ENCODE results near the gene OIT3. TPM values are rescaled to one million over a fixed set of nuclear protein-coding genes. Genes with fewer than 3 reads are reported as not detected.
"Not testable (repeated sequence)": the region's sequence is repeated elsewhere in the genome, so short reads cannot be mapped to it uniquely, and the experiment has no call there.

The OIT3 gene
- total and polyA plus RNA-seq, 2 of the 4 experiments (the other 2 are of a cell fraction), result not detected

DNA sequence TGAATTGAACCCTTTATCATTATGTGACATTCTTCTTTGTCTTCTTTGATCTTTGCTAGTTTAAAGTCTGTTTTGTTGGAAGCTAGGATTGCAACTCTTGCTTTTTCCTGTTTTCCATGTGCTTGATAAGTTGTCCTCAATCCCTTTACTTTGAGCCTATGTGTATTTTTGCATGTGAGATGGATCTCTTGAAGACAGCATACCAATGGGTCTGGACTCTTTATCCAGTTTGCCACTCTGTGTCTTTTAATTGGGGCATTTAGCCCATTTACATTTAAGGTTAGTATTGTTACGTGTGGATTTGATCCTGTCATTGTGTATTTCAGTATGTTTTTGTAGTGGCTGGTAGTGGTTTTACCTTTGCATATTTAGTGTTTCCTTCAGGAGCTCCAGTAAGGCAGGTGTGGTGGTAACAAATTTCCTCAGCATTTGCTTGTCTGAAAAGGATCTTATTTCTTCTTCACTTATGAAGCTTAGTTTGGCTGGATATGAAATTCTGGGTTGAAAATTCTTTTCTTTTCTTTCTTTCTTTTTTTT, 27.7 kb downstream of the OIT3 start:
- H4K20me1 ChIP-seq (ENCODE audit: insufficient read depth, low read length); H4K5ac ChIP-seq (ENCODE audit: low read depth, low read length); H3K4me1 ChIP-seq (ENCODE audit: control insufficient read depth, insufficient read depth, low read length); H3K79me1 ChIP-seq (ENCODE audit: low read depth in 1 of 2, low read length in 2 of 2); H2AK5ac ChIP-seq (ENCODE audit: low read depth, low read length); H3K9me3 ChIP-seq (ENCODE audit: control insufficient read depth, insufficient read depth, low read length); H3K4me3 ChIP-seq (ENCODE audit: insufficient read depth, low read depth, low read length); H4K91ac ChIP-seq (ENCODE audit: insufficient read depth, low read depth, low read length); H3K4ac ChIP-seq (ENCODE audit: low read depth, low read length); H3K18ac ChIP-seq (ENCODE audit: low read depth, low read length); DNase-seq; H2BK20ac ChIP-seq (ENCODE audit: low read depth, low read length); in situ Hi-C loops (cut with MboI; ENCODE audit: low sequenced_read_pairs); H3K4me2 ChIP-seq (ENCODE audit: low read depth, low read length); BruUV-seq (replicated peaks); H2BK120ac ChIP-seq (ENCODE audit: low read depth, low read length); H3K27ac ChIP-seq (ENCODE audit: insufficient read depth, low read length); H3K9me1 ChIP-seq (ENCODE audit: insufficient read depth, low read length); H2AK9ac ChIP-seq (replicated peaks; ENCODE audit: low read depth, low read length, poor library complexity); H3K14ac ChIP-seq (replicated peaks; ENCODE audit: low read depth, low read length); H2BK5ac ChIP-seq (ENCODE audit: low read depth, low read length, poor library complexity, severe bottlenecking); H3K36me3 ChIP-seq (ENCODE audit: control insufficient read depth, insufficient read depth, low read length); ATAC-seq (ENCODE audit: low read depth); CTCF ChIA-PET; H2BK15ac ChIP-seq (ENCODE audit: low read depth, low read length); H3K23ac ChIP-seq (ENCODE audit: low read depth, low read length); dilution Hi-C loops (cut with HindIII; ENCODE audit: low sequenced_read_pairs, unreplicated experiment); H4K8ac ChIP-seq (ENCODE audit: low read depth in 2 of 2, low read length in 2 of 2); H3K56ac ChIP-seq (ENCODE audit: extremely low read depth, insufficient read depth, low read length); intact Hi-C loops (cut with micrococcal nuclease); H3K9ac ChIP-seq (ENCODE audit: low read depth, low read length); POLR2A ChIA-PET (ENCODE audit: unreplicated experiment); H2AFZ ChIP-seq (replicated peaks; ENCODE audit: low read length, poor library complexity): not testable (repeated sequence)
- peaks cover 12% of the 10 kb centered on the region for H3K27me3 ChIP-seq (ENCODE audit: control insufficient read depth, insufficient read depth, low read length)
- no CpG with 5 or more reads among the region's 1 CpG for WGBS, 2 experiments (ENCODE audit: extremely low coverage in 2 of 2, insufficient read length in 1 of 2)
